Endometrial microvascular endothelial cells (primary cell): ENCODE measurements around the gene DEK. TPM values are rescaled to one million over a fixed set of nuclear protein-coding genes. Genes with fewer than 3 reads are reported as not detected.

Experiments
- in situ Hi-C: cut with HindIII; loops from 2 replicates; pipeline ENCODE4 v1.10.0; 2017; ENCODE audit warnings: low sequenced_read_pairs, low pct_unique_long_range_greater_than_20kb; ENCODE audit errors: inconsistent ontology term
- total RNA-seq: library from RNA; depleted of rRNA; stranded (reverse); fragments of >200 nt; gene quantifications from one replicate; pipeline ENCODE4 v1.2.3, GENCODE V29; 2015; ENCODE audit errors: inconsistent ontology term

The DEK gene
- total RNA-seq, 1 donor from 2014 or later: 92.3 TPM

DNA sequence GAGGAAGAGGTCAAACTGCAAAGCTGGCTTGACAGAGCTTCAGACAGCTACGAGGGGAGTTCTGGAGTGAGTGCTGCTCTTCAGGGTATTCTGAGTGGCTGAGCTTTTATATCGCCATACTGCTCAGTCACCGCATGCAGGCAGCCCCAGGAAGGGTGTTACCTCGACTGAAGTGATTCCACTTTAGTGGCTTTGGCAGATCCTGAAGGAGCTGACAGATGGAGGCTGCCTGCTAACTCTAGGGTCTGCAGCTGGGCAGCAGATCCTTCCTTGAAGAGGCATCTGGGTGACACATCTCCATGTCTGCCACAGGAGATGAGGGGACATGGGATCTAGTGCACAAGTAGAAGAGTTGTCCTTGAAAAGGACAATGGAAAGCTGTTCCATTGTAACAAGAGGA lies 3.7 kb upstream of the DEK start:
- in situ Hi-C loops: no loop called here

DNA sequence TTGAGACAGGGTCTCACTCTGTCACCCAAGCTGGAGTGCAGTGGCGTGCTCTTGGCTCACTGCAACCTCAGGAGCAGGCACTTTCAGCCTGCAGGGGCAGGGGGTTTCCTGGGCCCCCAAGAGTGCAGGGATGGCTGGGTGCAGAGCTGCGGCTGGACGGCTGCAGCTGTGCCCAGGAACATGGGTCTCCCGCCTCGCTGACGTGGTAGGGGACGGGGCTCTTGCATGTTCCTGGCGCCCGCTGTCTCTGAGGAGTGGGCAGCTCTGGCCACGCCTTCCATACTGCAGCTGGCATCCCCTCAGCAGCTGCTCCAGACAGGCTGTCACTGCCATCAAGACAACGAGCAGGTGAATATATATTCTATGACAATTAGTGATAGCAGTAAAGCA lies 2.2 kb upstream of the DEK start:
- in situ Hi-C loops: no loop called here

DNA sequence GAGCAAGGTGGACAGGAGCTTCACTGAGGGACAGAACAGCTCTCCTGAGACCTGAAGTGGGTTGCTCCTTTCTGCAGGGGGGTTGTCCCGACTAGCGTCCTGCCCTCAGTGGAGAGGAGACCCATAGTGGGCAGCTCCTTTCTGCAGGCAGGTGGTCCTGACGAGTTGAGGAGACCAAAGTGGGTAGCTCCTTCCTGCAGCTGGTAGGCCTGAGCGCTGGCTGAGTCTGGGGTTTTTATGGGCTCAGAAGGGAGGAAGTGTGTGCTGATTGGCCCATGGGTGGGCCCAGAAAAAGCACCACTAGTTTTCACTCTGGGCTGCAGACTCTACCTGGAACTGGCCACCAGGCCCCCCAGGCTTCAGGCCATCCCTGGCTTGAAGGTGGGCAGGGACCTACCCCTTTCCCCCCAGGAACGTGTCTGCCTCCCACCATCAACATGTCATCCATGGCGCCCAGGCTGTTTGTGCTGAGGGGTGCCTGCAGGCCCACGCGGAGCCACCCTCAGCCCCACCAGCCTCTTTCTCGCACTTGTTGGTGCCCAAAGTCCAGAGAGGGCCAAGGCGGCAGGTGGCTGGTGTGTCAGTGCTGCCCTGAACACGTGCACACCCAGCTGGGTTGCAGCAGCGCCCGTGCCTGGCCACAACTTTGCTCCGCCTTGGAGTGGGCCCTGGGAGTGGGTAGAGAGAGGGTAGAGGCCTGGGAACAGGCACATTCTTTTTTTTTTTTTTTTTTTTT lies 1.6 kb upstream of the DEK start:
- in situ Hi-C loops: no loop called here

DNA sequence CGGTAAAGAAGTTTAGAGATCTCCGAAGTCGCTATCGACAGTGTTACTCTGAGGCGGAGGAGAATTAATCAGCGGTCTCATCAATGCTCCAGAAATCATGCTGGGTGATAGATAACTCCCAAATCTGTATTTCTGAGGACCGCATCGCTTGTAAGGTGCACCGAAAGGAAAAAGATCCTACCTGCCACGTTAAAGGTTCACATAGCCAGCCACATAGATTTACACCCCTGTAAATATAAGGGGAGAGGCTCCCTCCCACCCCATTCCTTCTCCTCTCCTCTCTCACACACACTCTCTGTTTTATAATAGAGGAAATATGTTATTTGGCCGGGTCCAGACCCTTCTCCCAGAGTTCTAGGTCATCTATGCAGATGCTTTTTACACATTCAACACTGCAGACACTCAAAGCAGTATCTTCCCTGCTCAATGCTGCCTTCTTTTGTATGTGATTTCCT lies 620 bp upstream of the DEK start:
- in situ Hi-C loops: no loop called here

DNA sequence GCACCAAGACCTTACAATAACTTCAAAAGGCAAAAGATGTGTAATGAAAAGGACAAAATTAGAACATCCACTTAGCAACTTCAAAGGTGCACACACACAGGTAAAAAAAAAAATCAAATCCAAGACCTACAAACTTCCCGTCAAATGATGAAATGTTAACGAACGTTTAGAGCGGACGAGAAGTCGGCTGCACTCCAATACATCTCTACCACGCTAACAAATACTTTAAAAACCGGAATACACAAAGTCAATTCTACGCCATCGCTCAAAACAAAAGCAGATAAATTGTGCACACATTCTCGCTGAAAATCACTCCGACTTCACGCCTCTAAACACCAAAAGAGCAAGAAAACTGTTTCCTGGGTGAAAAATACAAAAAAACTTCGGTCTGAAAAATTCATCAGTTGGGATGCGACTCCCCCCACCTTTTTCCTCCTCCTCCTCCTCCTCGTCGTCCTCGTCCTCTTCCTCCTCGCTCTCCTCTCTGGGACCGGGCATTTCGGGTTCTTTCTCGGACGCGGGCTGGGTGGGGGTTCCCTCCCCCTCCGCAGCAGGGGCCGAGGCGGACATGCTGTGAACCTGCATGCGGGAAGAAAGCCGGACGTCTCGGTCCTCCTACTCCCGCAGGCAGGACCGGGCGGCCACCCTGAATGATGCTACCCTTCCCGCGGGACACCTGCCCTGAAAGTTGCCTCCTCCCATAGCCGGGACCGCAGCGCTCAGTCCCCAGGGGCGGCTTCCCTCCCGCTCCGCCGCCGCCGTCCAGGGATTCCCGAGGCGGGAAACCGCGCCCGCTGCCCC lies 712 bp downstream of the DEK start:
- in situ Hi-C loops: no loop called here

DNA sequence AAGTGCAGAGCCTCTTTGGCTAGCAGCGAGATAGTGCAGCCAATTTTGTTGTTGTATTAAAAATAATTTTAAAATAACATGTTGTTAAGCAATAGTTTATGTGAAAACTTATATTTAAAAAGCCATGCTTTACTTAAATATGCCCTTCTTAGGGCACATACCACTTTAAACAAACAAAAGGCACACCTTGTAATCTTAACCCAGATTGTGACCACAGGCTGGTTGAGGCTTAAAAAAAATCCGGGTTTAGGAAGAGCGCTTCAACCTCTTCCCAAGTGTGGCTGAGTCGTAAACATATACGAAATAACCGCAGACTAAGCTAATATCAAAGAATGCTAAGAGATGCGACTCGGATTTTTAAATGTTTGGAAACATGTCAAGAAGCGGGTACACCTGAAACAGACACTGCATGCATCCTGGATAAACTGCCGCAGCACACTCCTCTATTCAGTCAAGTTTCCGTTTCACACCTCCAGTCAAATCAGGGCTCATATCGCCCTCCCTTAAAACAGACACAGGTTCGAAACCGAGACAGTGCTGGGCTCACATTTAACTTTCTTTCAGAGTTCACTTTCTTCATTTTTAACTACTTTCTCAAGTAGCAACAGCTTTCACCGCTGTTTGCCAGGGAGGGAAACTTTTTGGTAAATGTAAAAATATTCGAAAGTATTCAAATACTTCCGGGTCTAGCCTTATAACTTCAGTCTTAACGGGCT lies 1.5 kb downstream of the DEK start:
- in situ Hi-C loops: no loop called here

DNA sequence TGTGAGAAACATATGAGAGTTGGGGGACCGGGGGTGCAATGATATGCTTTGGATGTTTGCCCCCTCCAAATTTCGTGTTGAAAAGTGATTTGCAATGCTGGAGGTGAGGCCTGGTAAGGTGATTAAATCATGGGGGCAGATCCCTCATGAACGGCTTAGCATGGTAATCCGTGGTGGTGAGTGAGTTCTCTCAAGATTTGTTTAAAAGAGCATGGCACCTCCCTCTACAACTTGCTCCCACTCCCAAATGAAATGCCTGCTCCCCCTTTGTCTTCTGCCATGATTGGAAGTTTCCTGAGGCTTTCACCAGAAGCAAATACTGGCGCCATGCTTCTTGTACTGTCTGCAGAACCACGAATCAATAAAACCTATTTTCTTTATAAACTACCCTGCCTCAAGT lies 2.5 kb downstream of the DEK start:
- in situ Hi-C loops: no loop called here

DNA sequence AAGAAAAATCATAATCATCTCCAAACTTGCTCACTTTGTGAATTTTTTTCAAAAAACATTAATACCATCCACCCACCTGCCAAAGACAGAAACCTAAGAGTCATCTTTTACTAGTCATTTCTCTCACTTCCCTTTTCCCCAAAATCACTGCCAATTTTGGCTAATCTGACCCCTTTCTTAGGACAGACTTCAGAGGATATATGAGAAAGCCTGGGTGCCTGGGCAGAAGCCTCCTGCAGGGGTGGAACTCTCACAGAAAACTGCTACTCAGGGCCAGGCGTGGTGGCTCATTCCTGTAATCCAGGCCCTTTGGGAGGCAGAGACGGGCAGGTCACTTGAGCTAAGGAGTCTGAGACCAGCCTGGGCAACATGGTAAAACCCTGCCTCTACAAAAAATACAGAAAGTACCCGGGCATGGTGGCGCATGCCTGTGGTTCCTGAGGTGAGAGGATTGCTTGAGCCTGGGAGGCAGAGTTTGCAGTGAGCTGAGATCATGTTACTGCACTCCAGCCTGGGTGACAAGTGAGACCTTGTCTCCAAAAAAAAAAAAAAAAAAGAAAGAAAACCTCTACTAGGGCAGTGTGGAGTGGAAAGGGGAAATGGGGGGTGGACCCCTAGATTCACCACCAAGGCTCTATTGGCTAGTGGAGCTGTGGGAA lies 3.8 kb downstream of the DEK start:
- in situ Hi-C loops: no loop called here

DNA sequence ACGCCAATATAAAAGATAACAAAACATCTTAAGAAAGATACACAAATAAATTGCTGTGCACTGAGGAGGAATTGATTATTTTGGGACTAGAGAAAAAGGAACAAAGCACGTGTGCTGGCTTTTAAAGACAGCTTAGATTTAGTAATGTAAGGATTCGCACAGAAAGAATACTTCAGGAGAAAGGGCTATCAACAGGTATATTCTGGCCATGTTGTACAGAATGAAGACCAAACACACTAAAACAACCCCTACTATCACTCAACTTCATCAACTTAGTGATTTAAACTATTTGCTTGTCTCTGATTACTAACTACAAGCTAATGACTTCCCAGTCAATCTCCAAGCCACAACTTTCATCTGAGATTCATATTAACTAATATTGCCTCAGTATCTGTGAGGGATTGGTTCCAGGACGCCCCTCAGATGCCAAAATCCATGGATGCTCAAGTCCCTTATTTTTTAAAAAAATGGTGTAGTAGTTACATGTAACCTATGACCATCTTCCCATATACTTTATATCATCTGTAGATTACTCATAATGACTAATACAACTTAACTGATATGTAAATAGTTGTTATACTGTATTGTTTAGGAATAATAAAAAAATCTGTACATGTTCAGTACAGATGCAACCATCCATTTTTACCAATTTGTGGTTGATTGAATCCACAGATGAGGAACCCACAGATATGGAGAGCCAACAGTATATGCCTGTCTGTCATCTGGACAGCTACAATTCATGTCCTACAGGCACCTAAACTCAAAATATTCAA lies 4.5 kb downstream of the DEK start:
- in situ Hi-C loops: no loop called here

DNA sequence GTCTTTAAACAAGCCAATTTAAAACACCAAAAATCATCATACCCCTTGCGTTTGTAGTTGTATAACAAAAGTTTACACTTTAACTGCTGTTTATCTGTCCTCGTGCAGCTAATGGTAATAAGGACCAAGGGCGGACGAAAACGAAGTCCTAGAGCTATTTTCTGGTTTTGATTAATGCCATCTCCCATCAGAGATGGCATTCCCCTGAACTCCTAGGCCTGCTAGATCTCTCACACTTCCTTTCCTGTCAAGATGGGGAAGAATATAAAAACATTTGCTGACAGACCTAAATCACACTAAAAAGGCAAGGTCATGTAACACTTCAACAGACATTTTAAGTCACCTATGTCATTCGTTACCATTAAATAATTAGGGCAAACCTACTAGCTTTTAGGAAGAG lies 9.5 kb downstream of the DEK start:
- in situ Hi-C loops: no loop called here

DNA sequence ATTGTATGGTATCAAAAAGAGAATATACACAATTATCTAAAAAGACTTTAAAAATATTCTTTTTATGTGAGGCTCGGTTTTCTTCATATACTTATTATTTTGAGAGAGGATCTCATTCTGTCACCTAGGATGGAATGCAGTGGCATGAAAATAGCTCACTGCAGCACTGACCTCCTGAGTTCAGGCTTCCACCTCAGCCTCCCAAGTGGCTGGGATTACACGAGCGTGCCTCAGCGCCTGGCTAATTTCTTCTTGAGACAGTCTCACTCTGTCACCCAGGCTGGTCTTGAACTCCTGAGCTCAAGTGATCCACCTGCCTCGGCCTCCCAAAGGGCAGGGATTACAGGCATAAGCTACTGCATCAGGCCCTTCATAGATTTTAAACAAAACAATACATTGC lies 10.7 kb downstream of the DEK start:
- in situ Hi-C loops: no loop called here

DNA sequence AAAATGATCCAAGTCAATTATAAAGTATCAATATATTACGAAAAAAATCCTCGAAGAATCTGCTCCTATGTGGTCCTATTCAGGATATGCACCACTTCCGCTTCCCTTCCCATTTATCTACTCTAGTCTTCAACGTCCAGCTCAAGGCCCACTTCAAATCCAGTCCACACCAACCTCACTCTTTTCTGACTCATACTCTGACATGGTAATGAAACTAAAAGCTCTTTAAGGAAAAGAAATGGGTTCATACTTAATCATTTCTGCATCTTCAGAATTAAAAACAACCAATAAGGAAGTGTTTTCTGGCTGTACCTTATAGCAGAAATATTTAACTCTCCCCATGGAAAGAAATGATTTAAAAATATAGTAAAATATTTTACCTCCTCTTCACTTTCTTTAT lies 15.1 kb downstream of the DEK start:
- in situ Hi-C loops: no loop called here

DNA sequence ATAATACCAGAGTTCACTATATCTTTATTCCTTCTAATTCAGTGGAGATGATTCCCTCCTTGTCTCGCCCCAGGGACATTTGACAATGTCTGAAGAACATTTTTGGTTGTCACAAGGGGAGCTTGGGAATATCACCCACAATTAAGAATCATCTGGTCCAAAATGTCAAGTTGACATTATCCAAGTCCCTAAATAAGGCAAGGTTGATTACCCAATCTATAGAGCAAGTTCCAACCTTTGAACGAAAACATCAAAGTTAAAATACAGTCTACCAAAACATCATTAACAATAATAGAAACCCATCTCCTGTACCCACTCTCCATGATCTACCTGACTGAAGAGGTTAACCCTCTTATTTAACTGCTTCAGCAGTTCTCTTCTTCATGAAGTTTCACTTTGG lies 15.6 kb downstream of the DEK start:
- in situ Hi-C loops: no loop called here

DNA sequence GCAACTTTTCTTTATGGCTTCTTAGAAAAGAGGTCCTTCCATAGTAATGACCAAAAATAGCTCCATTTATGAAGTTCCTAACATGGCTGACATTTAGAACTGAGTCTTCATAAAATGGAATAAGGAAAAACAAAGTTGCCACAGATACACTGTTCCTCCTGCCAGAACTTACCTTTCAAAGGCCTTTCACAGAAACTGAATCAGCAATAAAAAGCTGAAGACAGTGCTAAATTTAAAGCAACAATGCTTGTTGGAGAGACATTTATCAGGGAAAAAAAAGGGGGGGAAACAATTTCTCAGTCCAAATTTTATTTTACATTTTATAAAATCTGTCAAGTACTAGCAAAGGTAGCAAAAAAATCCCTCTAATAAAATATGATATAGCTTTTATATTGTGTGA lies 17.3 kb downstream of the DEK start:
- in situ Hi-C loops: no loop called here

DNA sequence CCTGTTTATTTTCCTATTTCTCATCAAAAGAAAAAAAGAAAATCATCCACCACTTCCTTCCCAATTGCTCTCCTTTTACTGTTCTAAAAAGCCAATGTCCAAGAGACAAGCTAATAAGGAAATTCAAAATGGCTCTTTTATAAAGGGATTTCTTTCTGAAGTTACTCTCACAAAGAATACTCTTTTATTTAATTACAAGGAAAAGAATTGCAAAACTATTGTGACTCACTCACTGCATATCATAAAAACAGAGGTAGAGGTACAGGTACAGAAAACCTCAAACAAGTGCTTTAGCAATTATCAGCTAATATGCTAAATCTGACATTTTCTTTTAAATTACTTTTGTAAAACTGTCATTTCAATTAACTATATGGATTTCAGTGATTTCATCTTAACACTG lies 18.1 kb downstream of the DEK start:
- in situ Hi-C loops: no loop called here

DNA sequence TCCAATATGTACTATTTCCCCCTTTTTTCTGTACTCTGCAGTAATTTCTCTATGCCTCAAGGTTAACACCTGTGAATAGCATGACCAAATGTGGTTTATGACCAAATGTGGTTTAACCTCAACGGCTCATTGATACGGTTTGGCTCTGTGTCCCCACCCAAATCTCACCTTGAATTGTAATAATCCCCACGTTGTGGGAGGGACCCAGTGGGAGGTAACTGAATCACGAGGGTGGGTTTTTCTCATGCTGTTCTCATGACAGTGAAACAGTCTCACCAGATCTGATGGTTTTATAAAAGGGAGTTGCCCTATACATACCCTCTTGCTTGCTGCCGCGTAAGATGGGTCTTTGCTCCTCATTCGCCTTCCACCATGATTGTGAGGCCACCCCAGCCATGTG lies 18.7 kb downstream of the DEK start:
- in situ Hi-C loops: no loop called here

DNA sequence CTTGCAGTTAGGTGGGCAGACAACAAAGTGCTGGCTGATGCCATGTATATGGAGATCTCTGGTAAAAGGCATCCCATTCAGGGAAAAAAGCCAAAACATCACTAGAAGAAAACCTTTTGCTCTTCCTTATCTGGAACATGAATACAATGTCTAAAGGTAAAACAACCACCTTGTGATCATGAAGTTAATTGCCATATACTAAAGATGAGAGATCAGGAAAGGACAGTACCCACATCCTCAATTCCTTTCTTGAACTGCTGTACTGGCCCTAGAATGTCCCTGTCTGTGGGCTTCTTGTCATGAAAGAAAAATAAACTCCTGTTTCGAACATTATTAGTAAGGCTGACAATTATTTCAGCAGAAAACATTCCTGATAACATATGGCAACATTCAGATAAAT lies 19.3 kb downstream of the DEK start:
- in situ Hi-C loops: no loop called here

DNA sequence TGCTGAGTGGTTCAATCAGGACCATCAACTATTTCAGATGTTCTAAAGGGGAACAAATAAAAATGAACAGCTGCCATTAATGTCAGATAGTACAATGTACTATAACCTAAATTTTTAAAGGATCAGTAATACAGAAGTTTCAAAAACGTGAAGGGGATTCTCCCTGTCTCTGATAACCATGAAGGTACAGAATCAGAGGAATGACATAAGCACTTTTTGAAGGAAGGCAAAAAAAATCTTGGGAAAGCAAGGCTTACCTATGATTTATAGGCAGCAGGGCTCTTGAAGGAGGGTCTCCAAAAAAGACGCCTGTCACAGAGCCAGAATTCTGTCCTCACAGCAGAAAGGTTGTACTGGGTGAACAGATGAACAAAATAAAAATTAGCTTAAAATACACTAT lies 20.1 kb downstream of the DEK start:
- in situ Hi-C loops: no loop called here
